ENCODE data around the gene TAF10. TPM values are rescaled to one million over a fixed set of nuclear protein-coding genes. Genes with fewer than 3 reads are reported as not detected.

The TAF10 gene
- total and polyA plus RNA-seq, 2 of the 13 experiments (the other 11 are each of a cell fraction or from before 2014, with no cell fraction given): 71.3 to 134 TPM

- TF ChIP-seq BORCS8-MEF2B (CRISPR knock-in tag; IDR thresholded peaks at IDR 0.05) (no peak), PITX1 (CRISPR knock-in tag; IDR thresholded peaks at IDR 0.05) (no peak), LCORL (IDR thresholded peaks at IDR 0.05) (no peak), LCORL (CRISPR knock-in tag; IDR thresholded peaks at IDR 0.05) (no peak), HHEX (CRISPR knock-in tag; IDR thresholded peaks at IDR 0.05) (no peak), SNAPC4 (CRISPR knock-in tag; IDR thresholded peaks at IDR 0.05) (no peak), REST (IDR thresholded peaks at IDR 0.05; ENCODE audit: borderline replicate concordance in 1 of 2, low read depth in 1 of 2, low read length in 2 of 2) (no peak), ZNF251 (CRISPR knock-in tag; IDR thresholded peaks at IDR 0.05) (no peak), MYC (CRISPR knock-in tag; IDR thresholded peaks at IDR 0.05; ENCODE audit: borderline replicate concordance) (no peak), ZNF335 (CRISPR knock-in tag; IDR thresholded peaks at IDR 0.05) (0 out of 2 replicates have a peak, but pooled peaks have one; percentile 2), RARA (CRISPR knock-in tag; IDR thresholded peaks at IDR 0.05) (0 out of 2 replicates have a peak, but pooled peaks have one; percentile 0), MTF2 (CRISPR knock-in tag; IDR thresholded peaks at IDR 0.05; ENCODE audit: borderline replicate concordance) (no peak), ARNTL (CRISPR knock-in tag; IDR thresholded peaks at IDR 0.05) (no peak), MXI1 (IDR thresholded peaks at IDR 0.05; ENCODE audit: borderline replicate concordance, low read depth, low read length) (no peak), RARG (CRISPR knock-in tag; IDR thresholded peaks at IDR 0.05; ENCODE audit: low read depth) (no peak), ZNF749 (CRISPR knock-in tag; IDR thresholded peaks at IDR 0.05; ENCODE audit: borderline replicate concordance) (no peak), ELF4 (CRISPR knock-in tag; IDR thresholded peaks at IDR 0.05; ENCODE audit: borderline replicate concordance) (no peak), ZNF547 (CRISPR knock-in tag; IDR thresholded peaks at IDR 0.05) (no peak), GATA4 (IDR thresholded peaks at IDR 0.05; ENCODE audit: borderline replicate concordance, low read depth) (no peak), ZNF224 (CRISPR knock-in tag; IDR thresholded peaks at IDR 0.05) (no peak), ZNF260 (CRISPR knock-in tag; IDR thresholded peaks at IDR 0.05; ENCODE audit: borderline replicate concordance, low read depth) (no peak), RBAK (CRISPR knock-in tag; IDR thresholded peaks at IDR 0.05) (no peak), ZFP36L1 (CRISPR knock-in tag; IDR thresholded peaks at IDR 0.05) (peak; percentile 37; the same call in 1 of the 2 replicates), ZNF570 (CRISPR knock-in tag; IDR thresholded peaks at IDR 0.05; ENCODE audit: borderline replicate concordance) (no peak)
Measured at GRCh38 chr11:6607190-6607795, 4.7 kb downstream of the TAF10 start (continued).

Measured in HepG2 (cell line).